Activated CD8-positive, alpha-beta T cell treated with anti-CD3 and anti-CD28 coated beads for 36 hours (primary cell): Measurements from ENCODE around the gene PI4KA. TPM values are rescaled to one million over a fixed set of nuclear protein-coding genes. Genes with fewer than 3 reads are reported as not detected.

Experiments used
- ATAC-seq: fragments of 200-7000 bp; cut with Tn5 transposase; one replicate; pipeline ENCODE4 v1.10.0; 2021; ENCODE audit warnings: mild to moderate bottlenecking, moderate library complexity
- CTCF ChIA-PET: fragments of 350-600 bp; sonication (Branson Sonifier 250); formaldehyde crosslinking; loops from one replicate; lab custom pipeline; 2021; ENCODE audit warnings: antibody characterized with exemption; lab: Charles Lee
- POLR2A ChIA-PET: fragments of 350-600 bp; sonication (Branson Sonifier 250); formaldehyde crosslinking; loops from one replicate; lab custom pipeline; 2021; ENCODE audit warnings: antibody characterized with exemption; lab: Charles Lee
- DNase-seq: peaks from one replicate; pipeline ENCODE4 v3.0.0-alpha.2; 2020
- H3K27ac Mint-ChIP-seq: one replicate; pipeline ENCODE4 v1.8.0; 2021; ENCODE audit warnings: mild to moderate bottlenecking, mixed read lengths
- H3K27me3 Mint-ChIP-seq: one replicate; pipeline ENCODE4 v1.8.0; 2021; ENCODE audit warnings: mixed read lengths
- H3K36me3 Mint-ChIP-seq: one replicate; pipeline ENCODE4 v1.8.0; 2021; ENCODE audit warnings: low read depth, mixed read lengths
- H3K4me1 Mint-ChIP-seq: one replicate; pipeline ENCODE4 v1.8.0; 2021; ENCODE audit warnings: low read depth, mixed read lengths
- H3K4me3 Mint-ChIP-seq: one replicate; pipeline ENCODE4 v1.8.0; 2021; ENCODE audit warnings: mild to moderate bottlenecking, moderate library complexity, mixed read lengths
- H3K9me3 Mint-ChIP-seq: one replicate; pipeline ENCODE4 v1.8.0; 2021; ENCODE audit warnings: mixed read lengths
- CTCF ChIP-seq: fragments of 200-600 bp; IDR thresholded peaks from one replicate; pipeline ENCODE4 v1.8.0; 2022; ENCODE audit warnings: antibody characterized with exemption, mild to moderate bottlenecking
- intact Hi-C: fragments of 100-400 bp; cut with micrococcal nuclease; formaldehyde crosslinking; loops from one replicate; pipeline ENCODE4 v1.10.0; 2022
- total RNA-seq, 2 experiments: library from RNA; stranded (reverse); gene quantifications; one replicate each; pipeline ENCODE4 v1.2.3, GENCODE V29; 2021

The PI4KA gene
- total RNA-seq, 2 experiments from 2014 or later, result 63.9 to 64.1 TPM

- no peaks in the 10 kb centered on the region for H3K27me3 Mint-ChIP-seq
- ChIA-PET CTCF (interaction anchor here (0.9 to 1.9 kb wide), 3 partner anchors 11 to 154 kb away, joined by 3 to 5 read pairs (median 5); no protein-coding TSS in a partner anchor), POLR2A (interaction anchor here (0.8 kb wide), 1 partner anchor 12 kb away, joined by 3 read pairs; no protein-coding TSS in a partner anchor)
- H3K4me3 Mint-ChIP-seq, result no peak overlapping the region
- no peaks in the 10 kb centered on the region for H3K9me3 Mint-ChIP-seq
- ATAC-seq (no peak), DNase-seq (no peak)
- intact Hi-C loops, result no loop called here
- H3K27ac Mint-ChIP-seq, result no peak overlapping the region
- TF ChIP-seq CTCF, result no peak
- H3K36me3 Mint-ChIP-seq, result peaks cover 38% of the 10 kb centered on the region
- H3K4me1 Mint-ChIP-seq, result peaks cover 5% of the 10 kb centered on the region
Observed at GRCh38 chr22:20804650-20805049, 54.0 kb downstream of the PI4KA start.

GRCh38 chr22:20803696-20804324, 54.8 kb downstream of the PI4KA start:
- Mint-ChIP-seq H3K4me1 (peaks cover 5% of the 10 kb centered on the region), H3K27me3 (no peaks in the 10 kb centered on the region), H3K4me3 (no peak overlapping the region), H3K27ac (no peak overlapping the region), H3K9me3 (no peaks in the 10 kb centered on the region), H3K36me3 (peaks cover 38% of the 10 kb centered on the region)
- ChIA-PET POLR2A (no interaction called here), CTCF (interaction anchor here (0.7 to 1.9 kb wide), 5 partner anchors 10 to 217 kb away, joined by 3 to 5 read pairs (median 3); no protein-coding TSS in a partner anchor)
- ATAC-seq, result peak; percentile 79
- peak; percentile 67 for DNase-seq
- peak; percentile 50 for TF ChIP-seq CTCF
- intact Hi-C loops, result no loop called here

GRCh38 chr22:20802922-20803553, 55.6 kb downstream of the PI4KA start:
- ChIA-PET POLR2A (no interaction called here), CTCF (interaction anchor here (1.1 to 1.2 kb wide), 2 partner anchors 19 to 218 kb away, joined by 3 to 9 read pairs; no protein-coding TSS in a partner anchor)
- TF ChIP-seq CTCF, result no peak
- Mint-ChIP-seq H3K4me1 (peaks cover 5% of the 10 kb centered on the region), H3K4me3 (no peak overlapping the region), H3K27ac (no peak overlapping the region), H3K36me3 (peaks cover 45% of the 10 kb centered on the region), H3K27me3 (no peaks in the 10 kb centered on the region), H3K9me3 (no peaks in the 10 kb centered on the region)
- DNase-seq (no peak), ATAC-seq (no peak)
- intact Hi-C loops, result no loop called here

- ATAC-seq (no peak), DNase-seq (no peak)
- H3K4me1 Mint-ChIP-seq, result peaks cover 5% of the 10 kb centered on the region
- no peak overlapping the region for H3K4me3 Mint-ChIP-seq
- no peak for TF ChIP-seq CTCF
- no peaks in the 10 kb centered on the region for H3K9me3 Mint-ChIP-seq
- no peak overlapping the region for H3K27ac Mint-ChIP-seq
- H3K27me3 Mint-ChIP-seq, result no peaks in the 10 kb centered on the region
- intact Hi-C loops, result no loop called here
- peaks cover 46% of the 10 kb centered on the region for H3K36me3 Mint-ChIP-seq
- CTCF ChIA-PET, result interaction anchor here (1.1 to 1.2 kb wide), 2 partner anchors 18 to 219 kb away, joined by 3 to 9 read pairs; no protein-coding TSS in a partner anchor
- POLR2A ChIA-PET, result no interaction called here
Observed at GRCh38 chr22:20802452-20802851, 56.2 kb downstream of the PI4KA start.

GRCh38 chr22:20799449-20799848, 59.2 kb downstream of the PI4KA start:
- POLR2A ChIA-PET, result no interaction called here
- intact Hi-C loops, result no loop called here
- TF ChIP-seq CTCF, result no peak
- Mint-ChIP-seq H3K4me1 (no peaks in the 10 kb centered on the region), H3K27ac (no peak overlapping the region), H3K27me3 (no peaks in the 10 kb centered on the region), H3K36me3 (peaks cover 37% of the 10 kb centered on the region), H3K4me3 (no peak overlapping the region), H3K9me3 (no peaks in the 10 kb centered on the region)
- CTCF ChIA-PET, result interaction anchor here (2.5 to 7.0 kb wide), 2 partner anchors 16 to 17 kb away, joined by 14 to 57 read pairs; no protein-coding TSS in a partner anchor
- ATAC-seq (no peak), DNase-seq (no peak)
